AG09319 (cell line): ENCODE data around the gene PREX1.

Source experiments
- DNase-seq: peaks from one replicate; pipeline ENCODE4 v3.0.0-alpha.2; 2010; ENCODE audit warnings: low read depth; ENCODE audit errors: extremely low read depth
- CTCF ChIP-seq: IDR thresholded peaks from 2 replicates; pipeline ENCODE4 v1.5.1; 2011; ENCODE audit warnings: low read depth, mild to moderate bottlenecking, inconsistent platforms, low read length, moderate library complexity

PREX1 gene

GRCh38 chr20:48635361-48635760, 192.4 kb downstream of the PREX1 start:
- TF ChIP-seq CTCF, result no peak
- DNase-seq, result no peak

GRCh38 chr20:48634641-48635040, 193.2 kb downstream of the PREX1 start:
- no peak for TF ChIP-seq CTCF
- DNase-seq, result no peak

GRCh38 chr20:48633620-48634257, 194.1 kb downstream of the PREX1 start:
- no peak for DNase-seq
- TF ChIP-seq CTCF, result no peak

- no peak for TF ChIP-seq CTCF
- no peak for DNase-seq
These were observed 194.8 kb downstream of the PREX1 start for GRCh38 chr20:48632825-48633619.

GRCh38 chr20:48632017-48632824, 195.6 kb downstream of the PREX1 start:
- no peak for DNase-seq
- TF ChIP-seq CTCF, result no peak

- TF ChIP-seq CTCF, result no peak
- no peak for DNase-seq
These were observed 196.4 kb downstream of the PREX1 start for GRCh38 chr20:48631114-48632016.
